ENCODE results near the gene PTPRA.
"Not testable (repeated sequence)": the region's sequence is repeated elsewhere in the genome, so short reads cannot be mapped to it uniquely, and the experiment has no call there.

The PTPRA gene

DNA sequence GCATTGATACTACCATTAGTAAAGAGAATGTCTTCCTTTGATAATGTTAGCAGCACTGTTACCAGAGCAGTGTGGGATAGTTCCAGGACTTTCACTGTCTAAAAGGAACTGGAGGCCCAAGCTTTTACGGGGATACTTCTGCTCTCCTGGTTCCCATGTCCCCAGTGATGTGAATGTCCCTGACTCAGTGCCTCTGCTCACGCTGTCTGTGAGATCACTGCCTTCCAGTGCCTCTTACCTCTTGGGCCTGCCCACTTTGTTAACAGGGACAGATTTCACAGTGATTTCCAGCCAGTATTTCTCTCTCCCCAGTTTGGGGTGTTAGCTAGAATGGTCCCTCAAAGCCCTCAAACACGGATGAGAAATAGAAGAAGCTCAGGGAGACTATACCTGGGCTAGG, 14.4 kb downstream of the PTPRA start:
- H3K27ac Mint-ChIP-seq: peak overlapping the region; percentile 38
- H3K36me3 Mint-ChIP-seq (ENCODE audit: low read depth): peaks cover 10% of the 10 kb centered on the region
- H3K9me3 Mint-ChIP-seq: no peaks in the 10 kb centered on the region
- intact Hi-C loops (cut with micrococcal nuclease): no loop called here
- H3K4me1 Mint-ChIP-seq (ENCODE audit: low read depth): peaks cover 55% of the 10 kb centered on the region
- H3K27me3 Mint-ChIP-seq: no peaks in the 10 kb centered on the region
- H3K4me3 Mint-ChIP-seq: no peak overlapping the region

DNA sequence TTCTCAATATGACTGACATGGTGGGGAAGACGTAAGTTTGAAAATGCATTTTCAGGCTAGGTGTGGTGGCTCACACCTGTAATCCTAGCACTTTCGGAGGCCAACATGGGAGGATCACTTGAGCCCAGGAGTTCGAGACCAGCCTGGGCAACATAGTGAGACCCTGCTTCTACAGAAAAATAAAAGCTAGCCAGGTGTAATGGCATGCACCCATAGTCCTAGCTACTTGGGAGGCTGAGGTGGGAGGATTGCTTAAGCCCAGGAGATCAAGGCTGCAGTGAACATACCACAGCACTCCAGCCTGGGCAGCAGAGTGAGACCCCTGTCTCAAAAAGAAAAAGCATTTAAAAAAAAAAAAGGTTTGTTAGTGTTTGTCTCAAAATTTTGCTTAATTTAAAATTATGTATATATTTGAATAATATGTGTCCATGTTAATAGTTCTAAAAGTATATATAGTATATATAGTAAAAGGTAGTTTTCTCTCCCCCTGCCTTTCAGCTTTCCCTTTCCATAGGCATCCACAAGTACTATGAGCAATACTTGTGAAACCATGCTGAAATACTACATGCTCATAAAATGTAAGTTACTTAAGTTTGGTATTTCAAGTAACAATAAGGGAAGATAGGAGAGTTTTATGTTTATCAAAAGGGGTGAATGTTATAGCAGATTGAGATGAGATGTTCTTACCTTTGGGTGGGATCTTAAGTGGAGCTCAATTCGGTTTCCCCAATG, 15.1 kb downstream of the PTPRA start:
- Mint-ChIP-seq H3K4me3 (no peak overlapping the region), H3K36me3 (ENCODE audit: low read depth) (peaks cover 10% of the 10 kb centered on the region), H3K9me3 (no peaks in the 10 kb centered on the region), H3K4me1 (ENCODE audit: low read depth) (peaks cover 55% of the 10 kb centered on the region), H3K27me3 (no peaks in the 10 kb centered on the region), H3K27ac (no peak overlapping the region)
- intact Hi-C loops (cut with micrococcal nuclease): no loop called here

DNA sequence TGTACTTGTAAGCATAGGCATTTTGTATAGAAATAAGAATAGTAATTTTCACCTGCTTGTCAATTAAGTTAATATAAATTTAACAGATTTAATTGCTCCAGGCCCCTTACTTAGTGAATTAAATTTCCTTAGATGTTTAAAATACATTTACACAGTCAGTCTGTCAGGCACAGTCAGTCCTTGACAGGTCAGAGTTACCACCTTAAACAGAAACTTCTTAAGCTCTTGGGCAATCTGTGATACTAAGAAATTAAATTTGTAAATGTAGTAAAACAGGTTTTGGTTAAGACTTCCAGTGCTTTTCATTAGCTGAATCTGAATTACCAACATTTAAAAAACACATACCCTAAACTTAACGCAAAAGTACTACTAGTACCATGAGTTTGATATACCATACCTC, 15.9 kb downstream of the PTPRA start:
- Mint-ChIP-seq H3K36me3 (ENCODE audit: low read depth) (peaks cover 11% of the 10 kb centered on the region), H3K9me3 (no peaks in the 10 kb centered on the region), H3K27me3 (no peaks in the 10 kb centered on the region), H3K4me3 (no peak overlapping the region), H3K27ac (no peak overlapping the region), H3K4me1 (ENCODE audit: low read depth) (peaks cover 47% of the 10 kb centered on the region)
- intact Hi-C loops (cut with micrococcal nuclease): no loop called here

DNA sequence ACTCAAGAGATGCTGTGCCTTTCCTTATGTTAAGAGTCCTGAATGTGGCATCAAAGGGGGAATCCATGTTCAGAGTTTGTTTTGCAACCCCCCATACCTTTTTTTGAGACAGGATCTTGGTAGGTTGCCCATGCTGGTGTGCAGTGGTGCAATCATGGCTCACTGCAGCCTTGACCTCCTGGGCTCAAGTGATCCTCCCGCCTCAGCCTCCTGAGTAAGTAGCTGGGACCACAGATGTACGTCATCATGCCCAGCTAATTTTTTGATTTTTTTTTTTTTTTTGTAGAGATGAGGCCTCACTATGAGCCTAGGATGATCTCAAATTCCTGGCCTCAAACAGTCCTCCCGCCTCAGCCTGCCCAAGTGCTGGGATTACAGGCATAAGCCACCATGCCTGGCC, 16.5 kb downstream of the PTPRA start:
- Mint-ChIP-seq H3K36me3 (ENCODE audit: low read depth) (peaks cover 14% of the 10 kb centered on the region), H3K9me3 (no peaks in the 10 kb centered on the region), H3K4me1 (ENCODE audit: low read depth) (peaks cover 41% of the 10 kb centered on the region), H3K27ac (no peak overlapping the region), H3K27me3 (no peaks in the 10 kb centered on the region), H3K4me3 (no peak overlapping the region)
- intact Hi-C loops (cut with micrococcal nuclease): no loop called here

DNA sequence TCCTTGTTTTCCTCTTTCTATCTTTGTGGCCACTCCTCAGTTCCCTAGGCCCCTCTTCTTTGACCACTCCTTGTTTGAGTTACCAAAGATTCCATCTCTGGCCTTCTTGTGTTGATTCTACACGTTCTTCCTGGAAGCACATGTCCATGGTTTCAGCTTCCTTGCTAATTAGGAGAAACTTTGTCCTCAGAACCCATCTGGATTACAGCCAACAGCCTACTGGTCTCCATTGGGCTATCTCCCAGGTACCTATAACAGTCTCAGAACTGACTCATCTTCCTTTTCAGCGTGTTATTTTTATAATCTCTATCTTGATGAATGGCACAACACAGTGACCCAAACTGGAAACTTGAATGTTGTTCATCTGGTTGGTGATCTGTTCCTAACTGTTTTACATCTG, 17.5 kb downstream of the PTPRA start:
- intact Hi-C loops (cut with micrococcal nuclease): no loop called here
- H3K4me3 Mint-ChIP-seq: no peak overlapping the region
- no peaks in the 10 kb centered on the region for H3K27me3 Mint-ChIP-seq
- H3K36me3 Mint-ChIP-seq (ENCODE audit: low read depth): peaks cover 14% of the 10 kb centered on the region
- peaks cover 32% of the 10 kb centered on the region for H3K4me1 Mint-ChIP-seq (ENCODE audit: low read depth)
- no peaks in the 10 kb centered on the region for H3K9me3 Mint-ChIP-seq
- no peak overlapping the region for H3K27ac Mint-ChIP-seq

DNA sequence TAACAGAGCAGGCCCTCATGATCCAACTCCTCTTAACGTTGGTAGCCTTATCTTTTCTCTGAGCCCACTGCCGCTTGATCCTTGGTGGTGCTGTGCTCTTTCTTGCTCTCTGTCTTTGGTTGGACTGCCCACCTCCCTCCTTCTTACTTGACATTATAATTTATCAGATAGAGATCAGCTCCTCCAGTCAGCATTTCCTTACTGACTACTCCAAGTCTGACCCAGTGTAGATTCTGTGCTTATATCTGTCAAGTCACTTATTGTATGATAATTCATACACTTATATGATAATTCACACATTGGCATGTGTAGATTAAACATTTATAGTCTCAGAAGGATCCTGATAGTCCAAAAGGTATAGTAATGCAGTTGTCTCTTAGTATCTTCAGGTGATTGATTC, 18.1 kb downstream of the PTPRA start:
- H3K27me3 Mint-ChIP-seq: no peaks in the 10 kb centered on the region
- intact Hi-C loops (cut with micrococcal nuclease): no loop called here
- peaks cover 14% of the 10 kb centered on the region for H3K36me3 Mint-ChIP-seq (ENCODE audit: low read depth)
- no peak overlapping the region for H3K27ac Mint-ChIP-seq
- H3K9me3 Mint-ChIP-seq: no peaks in the 10 kb centered on the region
- no peak overlapping the region for H3K4me3 Mint-ChIP-seq
- peaks cover 30% of the 10 kb centered on the region for H3K4me1 Mint-ChIP-seq (ENCODE audit: low read depth)

DNA sequence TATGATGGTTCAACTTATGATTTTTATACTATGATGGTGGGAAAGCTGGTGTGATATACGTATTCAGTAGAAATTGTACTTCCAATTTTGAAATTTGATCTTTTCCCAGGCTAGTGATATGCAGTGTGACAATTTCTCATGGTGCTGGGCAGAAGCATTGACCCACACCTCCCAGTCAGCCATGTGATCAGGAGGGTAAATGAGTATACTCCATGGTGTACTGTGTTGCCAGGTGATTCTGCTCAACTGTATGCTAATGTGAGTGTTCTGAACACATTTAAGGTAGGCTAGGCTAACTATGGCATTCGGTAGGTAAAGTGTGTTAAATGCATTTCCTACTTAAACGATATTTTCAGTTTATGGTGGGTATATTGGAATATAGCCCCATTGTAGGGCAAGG, 19.1 kb downstream of the PTPRA start:
- H3K27me3 Mint-ChIP-seq: no peaks in the 10 kb centered on the region
- no peaks in the 10 kb centered on the region for H3K9me3 Mint-ChIP-seq
- peaks cover 14% of the 10 kb centered on the region for H3K36me3 Mint-ChIP-seq (ENCODE audit: low read depth)
- H3K4me1 Mint-ChIP-seq (ENCODE audit: low read depth): peaks cover 26% of the 10 kb centered on the region
- intact Hi-C loops (cut with micrococcal nuclease): no loop called here
- no peak overlapping the region for H3K27ac Mint-ChIP-seq
- H3K4me3 Mint-ChIP-seq: no peak overlapping the region

DNA sequence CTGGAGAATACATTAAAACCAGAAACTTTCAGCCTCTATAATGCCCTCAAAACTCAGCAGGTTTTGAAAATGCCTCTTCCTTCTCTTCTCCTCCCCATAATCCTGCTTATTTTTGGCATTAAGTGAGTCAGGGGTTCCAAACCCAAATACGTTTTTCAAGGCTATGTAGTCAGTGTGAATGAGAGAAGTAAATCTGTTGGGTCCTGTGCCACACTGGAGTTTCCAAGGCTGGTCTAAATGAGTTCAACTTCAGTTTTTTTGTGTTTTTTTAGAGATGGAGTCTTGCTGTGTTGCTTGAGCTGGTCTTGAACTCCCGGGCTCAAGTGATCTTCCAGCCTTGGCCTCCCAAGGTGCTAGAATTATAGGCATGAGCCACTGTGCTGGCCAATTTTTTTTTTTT, 20.9 kb downstream of the PTPRA start:
- Mint-ChIP-seq H3K9me3 (no peaks in the 10 kb centered on the region), H3K36me3 (ENCODE audit: low read depth) (peaks cover 14% of the 10 kb centered on the region), H3K4me3 (no peak overlapping the region), H3K4me1 (ENCODE audit: low read depth) (peaks cover 25% of the 10 kb centered on the region), H3K27ac (no peak overlapping the region), H3K27me3 (no peaks in the 10 kb centered on the region)
- intact Hi-C loops (cut with micrococcal nuclease): no loop called here

DNA sequence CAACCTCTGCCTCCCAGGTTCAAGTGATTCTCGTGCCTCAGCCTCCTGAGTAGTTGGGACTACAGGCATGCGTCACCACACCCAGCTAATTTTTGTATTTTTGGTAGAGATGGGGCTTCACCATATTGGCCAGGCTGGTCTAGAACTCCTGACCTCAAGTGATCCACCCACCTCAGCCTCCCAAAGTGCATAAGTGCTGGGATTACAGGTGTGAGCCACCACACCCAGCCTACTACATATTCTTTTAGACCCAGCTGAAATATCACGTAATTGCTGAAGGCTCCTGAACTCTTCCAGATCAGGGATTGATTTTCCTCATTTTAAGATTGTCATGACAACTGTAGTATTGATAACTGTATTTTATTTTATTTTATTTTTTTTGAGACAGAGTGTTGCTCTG, 21.9 kb downstream of the PTPRA start:
- H3K4me3 Mint-ChIP-seq; H3K27me3 Mint-ChIP-seq; H3K27ac Mint-ChIP-seq; intact Hi-C loops (cut with micrococcal nuclease); H3K9me3 Mint-ChIP-seq: not testable (repeated sequence)
- peaks cover 14% of the 10 kb centered on the region for H3K36me3 Mint-ChIP-seq (ENCODE audit: low read depth)
- peaks cover 34% of the 10 kb centered on the region for H3K4me1 Mint-ChIP-seq (ENCODE audit: low read depth)

DNA sequence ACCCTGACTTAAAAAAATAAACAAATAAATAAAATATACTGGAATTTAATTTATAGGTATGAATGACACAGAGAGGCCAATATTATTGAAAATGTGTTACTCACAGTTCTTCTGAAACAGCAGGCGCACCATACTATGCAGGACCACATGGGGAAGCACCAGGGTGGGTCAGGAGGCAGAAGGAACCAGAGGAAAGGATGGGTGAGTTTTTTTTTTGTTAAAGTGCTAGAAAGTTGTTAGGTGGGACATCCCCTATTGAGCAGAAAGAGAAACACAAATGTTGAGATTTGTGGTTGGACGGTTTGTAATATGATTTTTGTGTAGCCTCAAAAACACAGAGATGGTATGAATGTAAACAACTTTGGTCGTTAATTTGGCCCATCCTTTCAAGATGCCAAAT, 26.0 kb downstream of the PTPRA start:
- Mint-ChIP-seq H3K27me3 (no peaks in the 10 kb centered on the region), H3K36me3 (ENCODE audit: low read depth) (peaks cover 2% of the 10 kb centered on the region), H3K4me1 (ENCODE audit: low read depth) (peaks cover 38% of the 10 kb centered on the region), H3K27ac (no peak overlapping the region), H3K9me3 (no peaks in the 10 kb centered on the region), H3K4me3 (no peak overlapping the region)
- intact Hi-C loops (cut with micrococcal nuclease): no loop called here

DNA sequence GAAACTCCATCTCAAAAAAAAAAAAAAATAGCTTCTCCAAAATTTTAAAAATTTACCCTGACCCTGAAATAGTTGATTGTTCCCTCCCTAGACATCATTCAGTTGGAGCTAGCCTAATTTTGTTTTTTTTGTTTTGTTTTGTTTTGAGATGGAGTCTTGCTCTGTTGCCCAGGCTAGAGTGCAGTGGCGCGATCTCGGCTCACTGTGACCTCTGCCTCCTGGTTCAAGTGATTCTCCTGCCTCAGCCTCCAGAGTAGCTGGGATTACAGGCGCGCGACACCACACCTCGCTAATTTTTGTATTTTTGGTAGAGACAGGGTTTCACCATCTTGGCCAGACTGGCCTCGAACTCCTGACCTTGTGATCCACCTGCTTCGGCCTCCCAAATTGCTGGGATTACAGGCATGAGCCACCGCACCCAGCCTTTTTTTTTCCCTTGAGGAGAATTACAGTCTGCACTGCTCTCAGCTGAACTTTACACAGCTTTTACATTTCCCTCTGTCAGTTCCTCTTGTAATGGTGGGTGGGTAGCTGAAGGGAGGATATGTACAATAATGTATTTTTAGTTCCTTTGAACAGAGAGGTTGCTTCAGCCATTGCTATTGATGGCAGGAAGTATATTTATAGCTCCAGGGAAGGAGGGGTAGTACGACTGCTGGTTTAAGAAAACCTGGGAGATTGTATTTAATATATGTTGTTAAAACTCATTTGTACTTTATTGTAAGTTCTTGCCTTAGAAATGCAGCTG, 27.7 kb downstream of the PTPRA start:
- H3K4me3 Mint-ChIP-seq: peak overlapping the region; percentile 53
- H3K27ac Mint-ChIP-seq: peak overlapping the region; percentile 66
- H3K9me3 Mint-ChIP-seq: no peaks in the 10 kb centered on the region
- no peaks in the 10 kb centered on the region for H3K27me3 Mint-ChIP-seq
- peaks cover 38% of the 10 kb centered on the region for H3K4me1 Mint-ChIP-seq (ENCODE audit: low read depth)
- H3K36me3 Mint-ChIP-seq (ENCODE audit: low read depth): no peaks in the 10 kb centered on the region
- intact Hi-C loops (cut with micrococcal nuclease): no loop called here

DNA sequence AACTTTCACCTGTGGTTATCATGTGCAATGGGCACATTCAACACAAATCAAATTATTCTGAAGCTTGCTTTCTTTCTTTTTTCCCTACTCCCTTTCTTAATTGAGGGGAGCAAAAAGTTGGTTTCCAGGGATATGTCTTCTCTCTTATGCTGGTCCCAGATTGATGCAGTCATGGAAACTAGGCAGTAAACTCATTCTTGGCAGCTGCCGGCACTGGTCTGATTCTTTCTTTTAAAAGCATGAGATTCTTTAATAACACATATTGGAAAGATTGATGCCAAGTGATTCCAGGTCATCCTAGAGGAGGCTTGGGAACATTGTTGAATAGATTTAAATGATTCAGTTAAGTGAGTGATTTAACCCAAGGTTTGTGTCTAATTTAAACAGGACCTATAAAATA, 29.0 kb downstream of the PTPRA start:
- no peaks in the 10 kb centered on the region for H3K36me3 Mint-ChIP-seq (ENCODE audit: low read depth)
- H3K27ac Mint-ChIP-seq: no peak overlapping the region
- H3K4me1 Mint-ChIP-seq (ENCODE audit: low read depth): peaks cover 38% of the 10 kb centered on the region
- H3K9me3 Mint-ChIP-seq: no peaks in the 10 kb centered on the region
- H3K27me3 Mint-ChIP-seq: no peaks in the 10 kb centered on the region
- H3K4me3 Mint-ChIP-seq: no peak overlapping the region
- intact Hi-C loops (cut with micrococcal nuclease): no loop called here

DNA sequence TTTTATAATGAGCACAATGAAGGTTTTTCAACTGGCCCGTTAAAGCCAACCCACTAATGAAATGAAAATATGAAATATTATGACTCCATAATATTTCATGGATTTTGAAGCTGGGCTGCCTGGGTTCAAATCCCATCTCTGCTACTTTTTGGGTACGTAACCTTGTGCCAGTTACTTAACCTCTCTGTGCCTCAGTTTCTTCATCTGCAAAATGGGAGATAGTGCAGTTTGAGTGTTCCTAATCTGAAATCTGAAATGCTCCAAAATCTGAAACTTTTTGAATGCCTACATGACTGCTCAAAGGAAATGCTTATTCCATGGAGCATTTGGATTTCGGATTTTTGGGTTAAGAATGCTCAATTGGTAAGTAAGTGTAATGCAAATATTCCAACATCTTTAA, 29.5 kb downstream of the PTPRA start:
- Mint-ChIP-seq H3K27me3 (no peaks in the 10 kb centered on the region), H3K36me3 (ENCODE audit: low read depth) (no peaks in the 10 kb centered on the region), H3K4me3 (no peak overlapping the region), H3K27ac (no peak overlapping the region), H3K9me3 (no peaks in the 10 kb centered on the region), H3K4me1 (ENCODE audit: low read depth) (peaks cover 33% of the 10 kb centered on the region)
- intact Hi-C loops (cut with micrococcal nuclease): no loop called here

DNA sequence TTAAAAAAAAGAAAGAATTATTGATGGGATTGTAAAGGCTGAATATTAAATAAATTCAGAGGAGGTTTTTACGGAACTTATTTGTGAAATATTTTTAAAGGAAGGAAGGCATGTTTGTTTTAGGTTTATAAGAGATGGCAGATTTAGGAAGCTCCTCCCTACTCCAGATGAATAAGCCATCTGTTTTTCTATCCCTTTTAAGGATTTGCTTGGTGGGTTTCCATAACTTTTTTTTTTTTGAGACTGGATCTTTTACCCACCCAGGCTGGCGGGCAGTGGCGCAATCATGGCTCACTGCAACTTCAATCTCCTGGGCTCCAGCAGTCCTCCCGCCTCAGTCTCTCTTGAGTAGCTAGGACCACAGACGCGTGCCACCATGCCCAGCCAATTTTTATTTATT, 30.4 kb downstream of the PTPRA start:
- H3K36me3 Mint-ChIP-seq (ENCODE audit: low read depth): no peaks in the 10 kb centered on the region
- H3K27ac Mint-ChIP-seq: no peak overlapping the region
- H3K4me1 Mint-ChIP-seq (ENCODE audit: low read depth): peaks cover 36% of the 10 kb centered on the region
- H3K9me3 Mint-ChIP-seq: no peaks in the 10 kb centered on the region
- H3K27me3 Mint-ChIP-seq: no peaks in the 10 kb centered on the region
- no peak overlapping the region for H3K4me3 Mint-ChIP-seq
- intact Hi-C loops (cut with micrococcal nuclease): no loop called here

DNA sequence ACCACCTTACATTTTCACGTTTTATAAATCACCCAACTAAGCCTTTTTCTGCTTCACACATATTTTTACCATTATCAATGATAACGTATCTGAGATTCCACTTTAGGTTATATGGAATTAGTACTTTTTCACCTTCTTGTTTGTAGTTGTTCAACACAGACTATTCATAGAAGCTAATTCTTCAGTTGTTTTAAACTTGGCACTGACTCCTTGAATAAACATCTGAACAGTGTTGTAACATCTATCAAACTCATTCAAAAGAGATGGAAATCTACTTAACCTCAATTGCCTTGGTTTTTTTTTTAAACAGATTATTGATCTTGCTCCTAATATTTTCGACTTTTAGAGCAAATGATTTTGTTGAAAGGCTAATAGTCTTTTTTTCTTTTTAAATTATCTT, 34.2 kb downstream of the PTPRA start:
- Mint-ChIP-seq H3K27me3 (no peaks in the 10 kb centered on the region), H3K4me1 (ENCODE audit: low read depth) (peaks cover 5% of the 10 kb centered on the region), H3K4me3 (no peak overlapping the region), H3K36me3 (ENCODE audit: low read depth) (no peaks in the 10 kb centered on the region), H3K9me3 (no peaks in the 10 kb centered on the region), H3K27ac (no peak overlapping the region)
- intact Hi-C loops (cut with micrococcal nuclease): no loop called here
